Stimulated activated CD4-positive, alpha-beta T cell treated with anti-CD3 and anti-CD28 coated beads, Interleukin-1b, Interleukin-23, amount 100 ng/mL, for 4 hours (primary cell): ENCODE measurements around the gene RPL37.
A peak's percentile ranks its signal among the peaks of the same experiment; 100 is the strongest.
"Not testable (repeated sequence)": the region's sequence is repeated elsewhere in the genome, so short reads cannot be mapped to it uniquely, and the experiment has no call there.

ENCODE experiments used
- DNase-seq, 2 donors: peaks; one replicate each; pipeline ENCODE4 v3.0.0-alpha.2; 2020; ENCODE audit warnings: low read depth in 2 of 2

The RPL37 gene

DNA sequence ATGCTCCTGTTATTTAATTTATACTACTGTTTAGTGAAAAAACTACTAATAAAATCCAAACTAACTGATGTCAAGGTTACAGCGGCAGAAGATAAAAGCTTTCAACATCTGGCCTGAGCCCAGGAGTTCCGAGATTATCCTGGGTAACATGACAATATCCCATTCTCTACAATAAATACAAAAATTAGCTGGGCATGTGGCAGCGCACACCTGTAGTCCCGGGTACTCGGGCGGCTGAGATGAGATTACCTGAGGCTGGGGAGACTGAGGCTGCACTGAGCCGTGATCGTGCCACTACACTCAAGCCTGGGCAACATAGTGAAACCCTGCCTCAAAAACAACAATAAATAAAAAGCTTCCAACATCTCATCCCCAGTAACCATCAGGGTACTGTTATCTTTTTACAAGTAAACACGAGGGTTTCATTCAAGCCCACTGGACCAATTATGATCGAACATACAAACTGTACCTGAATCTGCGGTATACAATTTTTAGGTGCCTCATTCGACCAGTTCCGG is 1.3 kb downstream of the RPL37 start:
- DNase-seq = no peak

DNA sequence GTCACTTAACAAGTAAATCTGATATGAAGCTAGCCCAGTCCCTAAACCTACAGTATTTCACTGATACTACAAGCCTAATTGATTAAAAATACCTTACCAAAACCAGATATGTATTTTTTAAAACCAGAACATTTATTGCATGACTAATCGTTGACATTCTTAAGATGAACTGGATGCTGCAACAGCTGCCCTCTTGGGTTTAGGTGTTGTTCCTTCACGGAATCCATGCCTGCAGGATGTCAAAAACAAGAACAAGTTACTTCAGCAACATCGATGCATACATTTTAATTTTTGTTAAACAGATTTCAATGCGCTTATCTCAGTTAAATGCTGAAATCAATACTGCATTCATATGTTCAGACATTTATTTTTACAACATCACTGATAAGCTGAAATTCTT is 2.7 kb downstream of the RPL37 start:
- no peak for DNase-seq

DNA sequence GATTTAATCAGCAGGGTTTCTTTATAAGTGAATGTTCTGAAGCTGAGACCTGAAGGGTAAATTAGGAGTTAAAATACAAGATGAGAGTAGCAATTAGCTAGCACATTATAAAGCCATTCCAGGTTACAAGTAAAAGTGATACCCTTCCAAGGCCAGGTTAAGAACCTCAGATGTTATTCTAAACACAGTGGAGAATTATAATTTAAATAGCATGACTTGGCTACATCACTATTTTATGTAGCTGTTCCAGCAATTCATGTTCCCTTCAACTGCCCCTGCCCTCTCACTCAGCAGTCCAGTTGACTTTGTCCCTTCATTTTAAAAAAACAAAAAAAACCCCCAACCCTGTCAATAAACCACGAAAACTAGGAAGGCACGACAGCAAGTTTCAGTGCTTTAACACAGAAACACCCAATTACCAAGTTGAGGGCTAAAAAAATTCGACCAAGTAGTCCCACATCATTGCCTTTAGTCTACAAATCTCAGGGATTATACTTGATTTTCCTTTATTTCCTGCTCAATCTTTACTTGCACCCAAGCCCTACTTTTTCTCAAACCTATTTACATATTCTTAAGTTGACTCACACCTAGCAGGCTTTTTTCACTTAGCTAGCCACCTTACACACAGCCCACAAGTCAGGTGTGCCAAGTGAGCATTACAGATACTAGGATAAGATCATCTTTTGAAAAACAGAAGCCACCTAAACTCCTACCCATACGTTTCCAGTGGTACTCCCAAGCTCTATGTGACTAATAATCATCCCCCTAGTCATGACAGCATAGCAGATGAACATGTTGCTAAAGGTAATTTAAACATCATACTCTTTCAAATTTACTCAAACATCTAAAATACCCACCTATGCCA is 3.4 kb downstream of the RPL37 start:
- DNase-seq = no peak

DNA sequence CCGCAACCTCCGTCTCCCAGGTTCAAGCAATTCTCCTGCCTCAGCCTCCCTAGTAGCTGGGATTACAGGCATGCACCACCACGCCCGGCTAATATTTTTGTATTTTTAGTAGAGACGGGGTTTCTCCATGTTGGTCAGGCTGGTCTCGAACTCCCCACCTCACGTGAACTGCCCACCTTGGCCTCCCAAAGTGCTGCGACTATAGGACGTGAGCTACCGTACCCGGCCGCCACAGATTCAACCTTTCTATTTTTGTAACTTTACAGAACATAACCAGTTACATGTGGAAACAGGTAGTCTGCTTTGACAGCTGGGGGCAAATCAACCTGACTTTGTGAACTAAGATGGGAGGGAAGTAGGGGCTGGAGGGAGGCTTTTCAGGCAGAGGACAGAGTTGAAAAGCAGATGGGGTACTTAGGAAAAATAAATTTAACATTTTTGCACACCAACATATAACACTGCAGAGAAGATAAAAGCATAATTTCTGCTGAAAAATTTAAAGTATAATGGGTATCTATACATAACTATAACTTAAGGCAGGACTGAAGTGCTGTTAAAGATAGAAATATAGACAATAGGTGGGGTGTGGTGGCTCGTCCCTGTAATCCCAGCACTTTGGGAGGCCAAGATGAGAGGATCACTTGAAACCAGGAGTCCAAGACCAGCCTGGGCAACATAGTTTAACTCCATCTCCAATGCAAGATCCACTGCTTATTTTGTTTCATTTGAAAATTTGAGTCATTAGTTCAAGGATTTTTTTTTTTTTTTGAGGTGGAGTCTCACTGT is 5.1 kb downstream of the RPL37 start:
- DNase-seq = no peak

DNA sequence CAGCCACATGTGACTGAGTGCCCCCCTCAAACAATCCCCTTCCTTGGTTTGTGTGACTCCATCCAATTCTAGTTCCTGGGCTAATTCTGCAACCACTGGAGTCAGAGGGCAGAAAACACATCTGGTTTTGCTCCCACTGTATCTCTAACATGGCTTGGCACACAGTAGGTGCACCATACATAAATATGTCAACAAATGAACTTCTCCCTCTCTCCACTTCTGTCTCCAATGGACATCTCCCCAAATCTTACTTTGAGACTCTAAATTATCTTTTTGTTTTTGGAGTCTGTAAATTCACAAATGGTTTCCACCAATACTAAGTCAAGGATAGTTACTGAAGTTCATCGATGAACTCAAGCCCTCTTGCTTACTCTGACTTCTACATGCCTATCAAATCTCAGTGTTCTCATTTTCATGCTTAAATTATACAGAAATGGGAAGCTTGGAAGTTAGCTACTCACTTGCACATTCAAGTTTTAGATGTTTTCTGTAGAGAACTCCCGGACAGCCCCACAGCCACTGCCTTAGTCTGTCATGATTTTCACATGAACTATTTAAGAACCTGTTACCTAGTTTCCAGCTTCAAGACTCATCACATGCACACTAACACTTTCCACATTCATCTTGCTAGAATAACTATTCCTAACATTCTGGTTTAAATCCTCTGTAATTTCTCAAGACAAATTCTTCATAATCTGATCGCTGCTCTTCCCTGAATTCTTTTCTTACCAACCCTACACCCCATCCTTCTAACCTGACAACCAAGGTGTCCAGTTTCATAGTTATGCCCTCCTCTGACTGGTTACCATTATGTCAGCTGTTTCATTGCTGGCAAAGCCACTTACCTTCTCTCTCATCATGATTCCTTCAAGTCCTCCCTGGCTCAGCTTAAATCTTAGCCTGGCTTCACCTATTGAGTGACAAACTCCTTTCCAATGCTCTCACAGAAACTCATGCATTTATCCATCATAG is 6.0 kb downstream of the RPL37 start:
- DNase-seq = no peak

DNA sequence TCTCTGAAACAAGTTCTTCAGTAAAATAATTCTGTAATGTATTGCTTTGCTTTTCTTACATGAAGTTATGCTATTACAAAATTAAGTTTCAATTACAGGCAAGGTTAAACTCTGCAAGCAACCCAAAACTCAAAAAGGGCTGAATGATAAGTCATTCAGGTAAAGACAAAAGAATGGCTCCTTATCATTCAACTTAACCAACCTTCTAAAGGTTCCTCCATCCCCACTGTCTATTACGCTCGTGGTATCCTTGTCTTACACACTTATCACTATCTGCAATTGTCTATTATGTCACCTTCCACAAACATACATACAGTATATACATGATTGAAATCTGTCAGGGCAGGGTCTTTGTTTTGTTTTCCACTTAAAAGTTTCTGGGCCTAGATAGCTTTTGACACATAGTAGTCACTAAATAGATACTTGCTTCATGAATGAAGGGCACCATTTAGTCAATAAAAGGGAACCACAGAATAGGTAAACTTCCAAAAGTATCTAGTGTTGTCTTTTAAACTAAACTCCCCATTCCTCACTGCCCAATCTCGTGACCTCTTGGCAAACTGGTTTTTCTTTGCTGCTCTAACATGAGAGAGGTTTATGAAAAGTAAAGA is 6.9 kb downstream of the RPL37 start:
- no peak for DNase-seq

DNA sequence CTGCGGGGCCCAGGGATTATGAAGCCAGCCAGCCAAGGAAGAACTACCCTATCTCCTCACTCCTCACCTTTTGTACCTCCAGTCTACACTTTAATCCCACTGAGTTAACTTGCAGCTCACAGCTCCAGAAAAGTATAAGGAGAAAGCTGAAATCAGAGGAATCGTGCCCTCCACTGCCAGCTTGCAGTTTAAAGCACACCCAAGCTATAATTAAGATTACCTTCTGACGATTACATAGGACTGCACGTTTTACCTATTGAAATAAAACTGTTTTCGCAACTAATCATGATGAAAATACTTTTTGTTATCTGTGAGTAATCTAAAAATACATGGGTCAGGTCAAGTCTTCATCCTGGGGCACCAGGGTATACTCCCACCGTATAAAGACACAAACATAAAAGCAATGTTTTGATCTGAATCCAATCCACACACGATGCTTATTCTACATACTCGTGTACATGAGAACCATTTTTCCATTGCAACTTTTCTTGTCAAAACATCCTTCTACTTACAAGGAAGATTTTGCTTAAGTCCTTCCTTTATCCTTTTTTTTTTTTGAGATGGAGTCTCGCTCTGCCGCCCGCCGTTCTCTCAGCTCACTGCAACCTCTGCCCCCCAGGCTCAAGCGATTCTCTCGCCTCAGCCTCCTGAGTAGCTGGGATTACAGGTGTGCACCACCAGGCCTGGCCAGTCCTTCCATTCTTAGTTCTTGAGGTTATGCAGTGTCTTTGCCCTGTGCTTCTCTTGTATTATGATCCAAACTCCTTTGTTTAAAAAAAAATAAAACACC is 7.6 kb downstream of the RPL37 start:
- DNase-seq = no peak

DNA sequence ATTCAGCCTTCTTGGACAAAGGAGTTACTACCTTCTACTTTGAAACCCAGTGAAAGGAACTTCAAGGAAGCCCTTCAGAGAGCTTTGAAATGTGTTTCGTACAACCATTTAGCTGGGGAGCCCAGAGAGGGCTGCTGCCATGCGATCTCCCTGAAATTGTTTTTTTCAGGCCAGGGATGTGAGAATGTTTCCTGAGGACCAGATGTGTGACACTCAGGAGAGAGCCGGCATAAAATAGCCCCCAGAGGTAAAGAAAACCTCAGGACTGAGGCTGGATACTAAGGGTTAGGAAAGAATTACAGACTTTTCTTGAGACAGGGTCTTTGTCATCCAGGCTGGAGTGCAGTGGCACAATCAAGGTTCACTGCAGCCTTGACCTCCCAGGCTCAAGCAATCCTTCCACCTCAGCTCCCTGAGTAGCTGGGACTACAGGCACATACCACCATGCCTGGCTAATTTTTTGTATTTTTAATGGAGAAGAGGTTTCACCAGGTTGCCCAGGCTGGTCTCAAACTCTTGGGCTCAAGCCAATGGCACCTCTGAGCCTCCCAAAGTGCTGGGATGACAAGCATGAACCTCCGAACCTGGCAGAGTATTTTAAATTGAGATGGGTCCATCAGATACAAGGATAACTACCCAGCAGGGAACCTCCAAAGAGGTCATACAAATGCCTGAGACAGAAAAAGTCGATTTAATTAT is 8.4 kb downstream of the RPL37 start:
- no peak for DNase-seq

DNA sequence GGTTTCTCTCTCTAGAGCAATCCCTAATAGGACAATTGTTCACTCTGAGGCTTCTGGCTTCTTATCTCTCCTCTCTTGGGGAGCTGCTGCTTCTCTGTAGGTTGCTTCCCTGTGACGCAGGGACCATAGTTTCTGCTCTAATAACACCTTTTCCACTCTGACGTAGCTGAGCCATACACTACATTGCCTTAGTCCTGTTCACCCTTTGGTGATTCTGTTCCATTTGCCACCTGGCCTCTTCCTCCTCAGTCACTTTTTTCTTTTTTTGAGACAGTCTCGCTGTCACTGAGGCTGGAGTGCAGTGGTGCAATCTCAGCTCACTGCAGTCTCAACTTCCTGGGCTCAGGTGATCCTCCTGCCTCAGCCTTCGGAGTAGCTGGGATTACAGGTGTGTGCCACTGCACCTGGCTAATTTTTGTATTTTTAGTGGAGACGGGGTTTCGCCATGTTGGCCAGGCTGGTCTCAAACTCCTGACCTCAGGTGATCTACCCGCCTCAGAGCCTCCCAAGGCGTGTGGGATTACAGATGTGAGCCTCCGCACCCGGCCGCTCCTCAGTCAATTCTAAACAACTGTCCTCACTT is 9.5 kb downstream of the RPL37 start:
- DNase-seq = not testable (repeated sequence)

DNA sequence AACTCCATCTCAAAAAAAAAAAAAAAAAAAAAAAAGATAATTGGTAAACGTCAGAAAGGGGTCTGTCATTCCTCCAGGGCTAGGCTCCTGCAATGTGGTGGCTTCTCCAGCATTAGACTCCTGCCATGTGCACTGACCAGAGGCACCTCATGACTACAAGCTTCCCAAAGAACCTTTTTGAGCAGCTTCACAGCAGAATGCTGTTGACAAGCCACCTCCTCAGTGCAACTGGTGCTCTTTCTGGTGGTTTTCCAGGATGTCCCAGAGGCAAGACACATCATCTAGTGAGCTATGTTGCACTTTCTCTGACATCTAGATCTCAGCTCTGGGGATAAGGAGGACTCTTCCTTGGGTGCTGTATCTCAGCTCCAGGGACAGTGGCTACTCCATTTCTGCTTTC is 11.6 kb downstream of the RPL37 start:
- no peak for DNase-seq

DNA sequence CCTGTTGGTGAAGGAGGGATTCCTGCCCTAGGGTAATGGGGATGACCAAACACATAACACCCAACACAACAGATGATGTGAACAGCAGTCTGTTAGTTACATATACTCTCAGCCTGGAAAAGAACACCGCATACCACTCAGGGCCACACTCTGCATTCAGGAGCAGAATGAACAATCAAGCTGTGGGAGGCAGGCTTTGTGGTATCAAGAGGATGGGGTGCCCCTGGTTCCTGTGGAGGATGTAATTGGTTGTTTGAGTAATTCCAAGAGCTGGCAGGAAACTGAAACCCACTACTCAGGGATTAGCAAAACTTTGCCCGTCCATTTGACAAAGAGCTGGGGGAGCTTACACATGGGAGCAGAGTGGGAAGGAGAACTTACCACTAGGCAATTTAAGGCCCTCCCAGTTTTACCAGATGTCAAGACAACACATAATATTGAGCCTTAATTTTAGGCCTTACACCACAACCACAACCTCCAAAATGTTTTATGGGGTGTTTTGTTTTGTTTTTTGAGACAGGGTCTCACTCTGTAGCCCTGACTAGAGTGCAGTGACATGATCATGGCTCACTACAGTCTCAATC is 21.2 kb downstream of the RPL37 start:
- DNase-seq = no peak

DNA sequence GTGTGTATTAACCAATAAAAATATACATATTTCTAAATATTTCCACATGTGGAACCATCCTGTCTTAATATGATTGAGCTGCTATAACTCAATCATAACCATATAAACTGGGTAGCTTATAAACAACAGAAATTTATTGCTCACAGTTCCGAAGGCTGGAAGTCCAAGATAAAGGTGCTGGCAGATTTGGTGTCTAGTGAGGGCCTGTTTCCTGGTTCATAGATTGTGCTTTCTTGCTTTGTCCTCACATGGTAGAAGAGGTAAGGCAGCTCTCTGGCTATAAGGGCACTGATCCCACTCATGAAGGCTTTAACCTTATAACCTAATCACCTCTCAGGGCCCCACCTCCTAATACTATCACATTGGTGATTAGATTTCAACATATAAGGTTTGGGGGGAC is 22.9 kb downstream of the RPL37 start:
- DNase-seq = no peak

DNA sequence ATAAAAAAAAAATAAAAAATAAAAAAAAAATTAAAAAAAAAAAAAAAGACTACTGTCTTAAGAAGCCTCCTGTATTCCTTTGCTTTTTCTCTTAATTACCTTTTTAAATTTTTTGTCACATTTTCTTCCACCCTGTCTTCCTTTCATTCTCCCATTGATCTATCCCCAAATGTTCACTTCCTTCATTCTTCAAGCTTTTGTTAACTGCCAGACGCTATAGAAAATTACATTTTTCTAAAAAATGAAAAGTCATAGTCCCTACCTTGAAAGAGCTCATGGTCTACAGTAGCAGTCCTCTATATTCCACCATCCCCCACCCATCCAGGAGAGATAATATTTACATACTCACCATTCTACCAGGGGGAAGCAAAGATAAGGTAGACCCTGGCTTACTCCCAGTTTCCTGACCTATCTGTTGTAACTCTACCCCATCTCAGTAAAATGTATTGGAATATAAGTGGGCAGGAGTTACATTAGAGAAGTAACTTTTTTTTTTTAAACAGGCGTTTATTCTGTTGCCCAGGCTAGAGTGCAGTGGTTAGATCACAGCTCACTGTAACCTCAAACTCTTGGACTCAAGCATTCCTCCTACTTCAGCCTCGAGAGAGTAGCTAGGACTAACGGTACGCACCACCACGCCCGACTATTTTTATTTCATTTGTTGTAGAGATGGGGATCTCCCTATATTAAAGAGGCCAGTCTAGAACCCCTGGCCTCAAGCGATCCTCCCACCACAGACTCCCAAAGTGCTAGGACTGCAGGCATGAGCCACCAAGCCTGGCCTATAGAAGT is 33.1 kb downstream of the RPL37 start:
- no peak for DNase-seq

DNA sequence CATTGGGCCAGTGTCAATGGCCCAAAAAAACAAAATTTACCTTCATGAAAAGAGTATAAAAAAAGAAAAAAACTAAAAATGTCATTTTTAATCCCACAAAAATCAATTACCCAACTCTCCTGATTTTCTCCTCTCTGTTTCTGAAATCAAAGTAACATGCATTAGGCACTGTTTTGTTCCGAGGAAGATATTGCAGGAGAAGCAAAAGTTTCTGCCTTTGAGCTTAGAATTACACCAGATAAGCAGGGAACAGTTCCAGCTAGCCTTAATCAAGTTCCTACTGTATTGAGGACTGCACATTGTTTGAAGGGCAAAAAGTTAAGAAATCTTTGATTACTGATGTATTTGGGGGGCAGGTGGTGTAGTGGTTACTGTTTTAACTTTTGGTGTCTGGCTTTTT is 35.8 kb downstream of the RPL37 start:
- DNase-seq = no peak

DNA sequence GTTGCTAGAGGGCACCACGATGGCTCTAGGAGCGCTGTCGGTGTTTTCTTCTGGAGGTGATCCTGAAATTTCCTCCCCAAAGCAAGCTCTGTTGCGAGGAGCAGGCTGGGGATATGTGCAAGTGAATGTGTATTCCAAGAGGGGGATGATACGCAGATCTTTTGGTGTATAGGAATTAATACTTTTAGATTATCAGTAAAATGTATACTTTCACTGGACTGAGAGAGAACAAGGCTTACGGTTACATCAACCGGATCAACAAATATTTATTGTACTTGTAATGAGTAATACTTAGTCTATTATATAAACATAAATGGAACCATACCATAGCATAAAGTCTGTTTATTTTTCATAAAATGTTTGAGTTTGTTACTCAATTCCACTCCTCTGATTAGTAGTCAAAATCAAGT is 36.2 kb downstream of the RPL37 start:
- DNase-seq = no peak

DNA sequence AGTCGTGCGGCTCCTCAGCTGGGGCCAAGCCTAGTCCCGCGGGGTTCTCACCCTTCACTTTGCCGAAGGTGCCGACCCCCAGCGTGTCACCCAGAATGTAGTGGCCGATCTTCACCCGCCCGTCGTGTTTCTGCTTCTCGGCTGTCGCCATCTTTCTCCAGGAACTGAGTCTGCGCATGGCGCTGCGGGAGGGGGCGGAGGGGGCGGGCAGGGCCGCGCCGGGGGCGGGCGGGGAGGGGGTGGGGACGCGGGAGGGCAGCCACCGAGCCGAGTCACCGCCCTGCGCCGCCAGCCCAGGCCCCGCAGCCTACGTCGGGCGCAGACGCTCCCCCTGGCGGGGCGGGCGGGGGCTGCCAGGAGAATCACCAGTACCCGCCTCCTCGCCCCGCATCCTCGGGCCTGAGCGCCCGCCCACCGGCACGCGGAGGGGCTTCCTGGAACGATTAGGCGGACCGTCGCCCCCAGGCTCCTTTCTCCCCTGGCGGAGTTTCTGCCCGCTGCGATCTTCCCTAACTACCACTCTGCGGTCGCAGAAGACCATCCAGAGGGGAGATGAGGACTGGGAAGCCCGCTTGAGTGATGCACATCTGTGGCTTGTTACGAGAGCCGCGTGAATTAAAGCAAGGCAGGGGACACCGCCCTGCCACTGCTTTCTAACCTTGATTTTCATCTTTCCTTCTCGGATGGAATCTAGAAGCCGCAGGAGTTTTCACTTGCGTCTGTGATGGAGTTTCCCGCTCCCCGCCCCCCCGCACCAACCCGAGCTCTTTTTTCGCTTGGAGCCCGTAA is 36.8 kb downstream of the RPL37 start, which contains the start of gene PRKAA1:
Gene PRKAA1 (minus strand): TSS at position 363 of the 789 bp plus-strand sequence. CDS start 185 bp downstream, at position 178.
- DNase-seq = peak; percentile 81 to 86
